GM21825 (cell line): ENCODE data around the gene CXCL10.
"Not testable (repeated sequence)": the region's sequence is repeated elsewhere in the genome, so short reads cannot be mapped to it uniquely, and the experiment has no call there.

Source experiments
- ATAC-seq: cut with Tn5 transposase; IDR thresholded peaks from one replicate; pipeline ENCODE4 v1.9.1; 2021; ENCODE audit warnings: mild to moderate bottlenecking, moderate library complexity; ENCODE audit not compliant: unreplicated experiment

The CXCL10 gene

DNA sequence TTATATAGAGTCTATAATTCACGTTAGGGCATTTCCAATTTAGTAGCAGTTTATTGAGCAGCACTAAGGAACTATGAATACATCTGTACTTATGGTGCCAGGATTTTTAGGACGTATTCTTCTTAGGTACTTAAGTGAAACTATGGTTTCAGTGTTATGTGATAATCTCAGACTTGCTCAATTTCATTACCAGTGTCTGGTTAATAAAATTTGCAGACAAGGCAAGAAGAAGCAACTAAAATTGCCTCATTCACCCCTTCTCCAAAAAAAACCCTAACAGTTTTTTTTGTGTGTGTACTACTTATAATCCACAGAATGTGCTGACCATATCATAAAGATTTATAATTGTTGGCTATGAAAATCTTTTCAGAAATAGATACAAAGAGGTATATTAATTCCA lies 6.0 kb upstream of the CXCL10 start:
- no peak for ATAC-seq

DNA sequence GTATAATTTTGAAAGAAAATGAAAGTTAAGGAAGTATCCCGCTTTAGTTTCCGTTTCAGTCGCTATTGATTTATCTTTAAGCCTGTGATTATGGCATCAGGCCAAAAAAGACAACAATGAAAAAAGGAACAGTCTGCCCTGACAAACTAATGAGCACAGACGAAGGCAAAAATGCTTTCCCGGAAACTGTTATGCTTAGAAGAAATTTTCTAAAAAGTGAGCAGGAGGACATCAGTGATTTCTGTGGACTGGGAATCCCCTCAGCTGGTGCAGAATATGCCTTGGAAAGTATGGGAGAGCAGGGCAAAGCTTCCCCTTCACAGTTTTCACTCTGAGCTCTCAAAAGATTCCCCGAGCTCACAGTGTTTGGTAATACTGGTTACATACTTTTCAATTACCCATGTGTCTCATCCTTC lies 5.1 kb upstream of the CXCL10 start:
- no peak for ATAC-seq

DNA sequence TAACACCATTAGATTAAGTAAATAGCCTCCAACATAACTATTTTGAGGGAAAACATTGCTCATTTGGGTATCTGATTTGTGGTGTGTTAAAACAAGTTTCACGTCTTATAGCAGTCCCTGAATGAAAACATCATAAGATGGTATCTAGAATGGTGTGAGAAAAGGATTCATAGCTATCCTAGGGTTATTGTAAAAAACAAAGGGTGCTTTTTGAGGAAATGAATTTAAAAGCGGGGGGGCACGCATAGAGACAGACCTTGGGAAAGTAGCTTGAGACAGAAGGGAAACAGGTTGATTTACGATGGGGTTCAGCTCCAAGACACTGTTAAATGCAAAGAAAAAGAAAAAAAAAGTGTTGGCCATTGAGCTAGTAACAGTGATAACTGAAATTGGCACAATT lies 768 bp upstream of the CXCL10 start:
- ATAC-seq: no peak

DNA sequence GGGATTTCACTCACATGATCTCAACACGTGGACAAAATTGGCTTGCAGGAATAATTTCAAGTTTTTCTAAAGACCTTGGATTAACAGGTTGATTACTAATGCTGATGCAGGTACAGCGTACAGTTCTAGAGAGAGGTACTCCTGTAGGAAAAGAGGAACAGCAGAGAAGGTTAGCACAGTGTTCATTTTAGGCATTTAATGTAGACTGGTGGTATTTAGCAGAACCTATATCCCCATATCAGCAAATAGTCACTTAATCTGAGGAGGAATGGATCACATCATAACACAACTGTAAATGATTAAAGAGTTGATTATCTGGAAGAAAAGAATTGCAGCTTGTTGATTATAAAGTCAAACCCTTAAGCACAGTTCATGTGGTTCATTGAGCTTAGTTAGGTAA lies 620 bp downstream of the CXCL10 start:
- ATAC-seq: no peak

DNA sequence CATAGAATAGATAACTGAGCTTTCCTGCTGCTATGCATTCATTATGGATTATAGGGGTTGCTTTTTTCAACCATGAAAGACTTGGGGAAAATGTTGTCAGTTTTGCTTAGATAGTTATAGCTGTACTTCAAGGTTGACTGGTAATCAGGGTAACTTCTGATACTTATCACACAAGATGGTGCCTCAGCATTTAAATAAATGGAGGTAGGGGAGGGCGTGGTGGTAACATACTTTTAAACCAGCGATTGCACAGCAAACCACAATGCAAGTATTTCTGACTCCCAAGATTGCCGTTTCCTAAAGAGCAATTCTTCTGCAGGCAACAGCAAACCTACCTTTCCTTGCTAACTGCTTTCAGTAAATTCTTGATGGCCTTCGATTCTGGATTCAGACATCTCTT lies 1.3 kb downstream of the CXCL10 start:
- no peak for ATAC-seq

DNA sequence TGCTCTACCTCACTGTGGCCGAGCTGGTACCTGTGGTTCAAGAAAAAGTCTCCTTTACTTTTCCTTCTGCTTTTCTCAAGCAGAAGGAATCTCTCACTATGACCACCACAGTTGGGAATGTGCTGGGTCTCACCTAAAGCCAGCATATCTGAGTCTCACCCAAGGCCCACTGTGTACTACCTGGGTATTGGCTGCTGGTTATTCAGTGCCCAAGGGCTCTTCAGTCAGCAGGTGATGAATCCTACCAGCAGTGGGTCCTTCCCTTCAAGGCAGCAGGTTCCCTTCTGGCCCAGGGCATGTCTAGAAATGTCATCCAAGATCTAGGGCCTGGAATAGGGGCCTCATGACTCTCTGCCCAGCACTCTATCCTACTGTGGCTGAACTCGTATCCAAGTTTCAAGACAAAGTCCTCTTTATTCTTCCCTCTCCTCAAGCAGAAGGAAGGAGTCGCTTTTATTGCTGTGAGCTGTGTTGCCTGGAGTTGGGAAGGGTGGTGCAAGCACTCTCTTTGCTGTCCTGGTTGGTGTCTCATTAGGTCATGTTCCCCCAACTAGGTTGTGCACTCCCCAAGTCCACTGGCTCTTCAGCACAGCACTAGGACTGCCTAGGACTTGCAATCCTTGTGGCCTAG lies 6.1 kb downstream of the CXCL10 start:
- no peak for ATAC-seq

DNA sequence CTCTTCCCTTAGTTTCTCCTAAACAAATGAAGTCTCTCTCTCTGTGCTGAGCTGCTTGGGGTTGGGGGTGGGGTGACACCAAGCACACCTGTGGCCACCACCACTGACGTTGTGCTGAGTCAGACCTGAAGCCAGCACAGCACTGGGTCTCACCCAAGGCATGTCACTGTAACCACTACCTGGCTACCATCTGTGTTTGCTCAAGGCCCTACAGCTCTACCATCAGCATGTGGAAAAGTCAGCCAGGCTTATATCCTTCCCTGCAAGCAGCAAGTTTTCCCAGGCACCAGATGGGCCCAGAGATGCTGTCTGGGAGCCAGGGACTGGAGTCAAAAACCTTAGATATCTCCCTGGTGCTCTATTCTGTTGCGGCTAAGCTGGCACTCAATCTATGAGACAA lies 6.9 kb downstream of the CXCL10 start:
- ATAC-seq: peak; percentile 66

DNA sequence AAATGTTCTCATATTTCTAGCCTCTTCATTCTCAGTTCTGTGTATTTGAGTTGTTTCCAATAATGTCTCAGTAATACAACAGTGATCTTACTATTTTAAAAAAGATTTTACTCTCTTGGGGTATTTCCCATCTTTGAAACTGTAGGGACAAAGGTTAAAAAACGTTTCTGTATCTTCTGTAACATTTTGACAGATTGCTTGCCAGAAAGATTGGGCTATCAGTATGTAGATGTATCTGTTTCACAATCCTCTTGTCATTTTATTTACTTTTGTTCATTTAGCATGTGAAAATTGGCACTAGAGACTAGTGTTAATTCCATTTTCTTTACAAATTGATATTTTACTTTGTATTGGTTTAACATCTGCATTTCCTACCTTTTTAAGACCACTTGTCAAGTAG lies 9.8 kb downstream of the CXCL10 start:
- ATAC-seq: no peak

DNA sequence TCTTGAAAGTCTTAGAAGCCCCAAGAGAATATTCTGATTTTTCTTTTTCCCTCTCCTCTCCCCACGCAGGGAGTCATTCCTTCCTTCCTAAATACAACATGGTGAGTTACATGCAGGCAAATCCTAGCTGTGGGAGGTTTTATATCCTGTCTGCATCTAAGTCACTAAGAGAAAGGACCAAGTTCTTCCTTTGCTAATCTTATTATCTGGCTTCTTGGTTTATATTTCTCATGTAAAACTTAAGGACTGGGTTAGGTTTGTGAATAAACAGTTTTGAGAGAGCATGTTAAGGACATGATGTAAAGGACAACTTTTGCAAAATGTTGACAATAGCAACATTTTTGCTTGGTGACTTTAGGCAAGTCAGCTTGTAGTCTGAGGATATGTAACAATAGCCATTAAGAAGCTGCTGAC lies 10.9 kb downstream of the CXCL10 start:
- ATAC-seq: peak; percentile 24

DNA sequence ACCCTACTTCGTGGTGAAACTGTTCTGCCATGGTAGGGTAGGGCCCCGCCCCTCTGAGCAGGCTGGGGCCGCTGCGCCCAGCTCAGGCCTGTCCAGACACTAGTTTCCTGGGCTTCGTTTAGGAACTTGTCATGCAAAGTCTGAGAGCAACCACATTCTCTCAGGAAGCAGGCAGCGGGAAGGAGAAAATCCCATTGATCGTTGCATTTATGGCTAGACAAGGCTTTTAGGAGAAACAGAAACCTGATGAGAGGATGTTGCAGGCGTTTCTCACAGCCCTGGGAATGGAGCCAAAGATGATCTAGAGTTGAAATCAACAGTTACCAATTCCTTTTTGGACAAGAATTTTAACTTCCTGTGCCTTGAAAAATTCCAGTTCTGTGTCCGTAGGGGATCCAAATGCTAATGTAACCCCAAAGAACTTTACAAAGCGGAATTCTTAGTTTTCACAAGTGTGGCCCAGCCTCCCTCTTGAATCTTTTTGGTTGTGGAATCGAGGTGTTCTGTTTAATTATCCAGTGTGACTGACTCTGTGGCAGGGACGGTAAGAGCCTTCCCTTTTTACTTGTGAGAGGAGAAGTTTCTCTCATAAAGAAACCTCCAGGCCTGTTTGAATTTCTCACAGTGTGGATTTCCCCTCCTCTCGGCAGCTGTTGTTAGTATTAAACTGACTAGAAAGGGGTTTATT lies 11.5 kb downstream of the CXCL10 start:
- peak; percentile 49 for ATAC-seq

DNA sequence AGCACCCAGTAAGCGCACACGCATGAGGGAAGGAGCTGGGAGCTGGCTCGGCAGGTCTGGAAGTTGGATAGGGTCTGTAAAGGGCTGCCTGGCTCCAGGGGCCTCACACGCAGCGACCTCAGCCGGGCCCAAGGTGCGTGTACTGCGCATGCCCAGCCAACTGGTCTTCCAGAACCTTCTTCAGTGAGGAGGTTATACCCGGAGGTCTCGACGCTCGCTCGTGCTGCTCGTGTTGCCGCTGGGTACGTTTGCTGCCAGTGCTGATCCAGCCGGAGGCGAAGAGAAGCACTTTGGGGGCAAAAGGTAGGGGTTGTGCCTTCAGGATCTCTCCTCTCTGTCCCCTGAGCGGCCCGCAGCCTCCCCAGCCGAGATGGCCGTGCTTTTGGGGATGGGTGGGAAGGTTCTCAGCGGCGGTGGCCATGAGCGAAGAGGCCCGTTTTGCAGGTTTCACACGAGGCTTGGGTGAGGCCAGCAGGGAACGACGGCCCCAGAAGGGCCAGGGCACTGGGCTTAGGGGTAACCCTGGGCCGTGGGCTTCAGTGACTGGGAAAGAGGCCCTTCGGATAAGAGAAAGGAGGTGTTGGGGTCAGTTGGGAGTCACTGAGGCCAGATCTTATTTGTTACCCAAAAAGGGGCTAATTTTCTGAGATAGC lies 12.2 kb downstream of the CXCL10 start:
- ATAC-seq: no peak

DNA sequence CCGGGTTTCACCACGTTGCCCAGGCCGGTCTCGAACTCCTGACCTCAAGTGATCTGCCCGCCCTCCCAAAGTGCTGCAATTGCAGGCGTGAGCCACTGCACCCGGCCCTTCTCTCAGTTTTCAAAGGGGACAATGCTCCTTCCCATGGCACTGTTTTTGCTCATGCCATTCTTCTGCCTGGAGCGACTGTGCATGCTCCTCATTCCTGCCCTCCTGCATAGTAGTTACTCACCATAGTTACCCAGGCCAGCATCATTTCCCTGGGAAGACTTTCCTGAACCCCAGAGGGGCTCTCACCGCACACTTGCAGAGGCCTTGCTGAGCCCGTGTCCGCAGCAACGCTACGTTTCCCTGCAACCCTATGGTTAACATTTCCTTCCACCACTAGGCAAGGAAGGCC lies 12.7 kb downstream of the CXCL10 start:
- ATAC-seq: no peak

DNA sequence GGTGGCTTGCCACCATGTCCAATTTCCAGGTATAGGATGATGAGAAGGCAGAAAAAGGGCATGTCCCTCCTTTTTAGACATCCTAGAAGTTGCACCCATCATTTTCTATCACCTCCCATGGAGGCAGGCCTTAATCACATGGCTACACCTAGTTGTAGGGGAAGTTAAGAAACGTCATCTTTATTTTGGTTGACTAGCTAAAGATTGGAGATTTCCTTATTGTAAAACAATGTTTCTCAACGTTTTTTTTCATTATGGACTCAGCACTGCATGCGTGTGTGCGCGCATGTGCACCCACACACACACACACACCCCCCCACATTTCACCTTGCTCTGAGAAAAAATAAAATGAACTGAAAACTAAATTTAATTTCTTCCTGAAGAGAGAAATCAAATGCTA lies 14.0 kb downstream of the CXCL10 start:
- ATAC-seq: no peak

DNA sequence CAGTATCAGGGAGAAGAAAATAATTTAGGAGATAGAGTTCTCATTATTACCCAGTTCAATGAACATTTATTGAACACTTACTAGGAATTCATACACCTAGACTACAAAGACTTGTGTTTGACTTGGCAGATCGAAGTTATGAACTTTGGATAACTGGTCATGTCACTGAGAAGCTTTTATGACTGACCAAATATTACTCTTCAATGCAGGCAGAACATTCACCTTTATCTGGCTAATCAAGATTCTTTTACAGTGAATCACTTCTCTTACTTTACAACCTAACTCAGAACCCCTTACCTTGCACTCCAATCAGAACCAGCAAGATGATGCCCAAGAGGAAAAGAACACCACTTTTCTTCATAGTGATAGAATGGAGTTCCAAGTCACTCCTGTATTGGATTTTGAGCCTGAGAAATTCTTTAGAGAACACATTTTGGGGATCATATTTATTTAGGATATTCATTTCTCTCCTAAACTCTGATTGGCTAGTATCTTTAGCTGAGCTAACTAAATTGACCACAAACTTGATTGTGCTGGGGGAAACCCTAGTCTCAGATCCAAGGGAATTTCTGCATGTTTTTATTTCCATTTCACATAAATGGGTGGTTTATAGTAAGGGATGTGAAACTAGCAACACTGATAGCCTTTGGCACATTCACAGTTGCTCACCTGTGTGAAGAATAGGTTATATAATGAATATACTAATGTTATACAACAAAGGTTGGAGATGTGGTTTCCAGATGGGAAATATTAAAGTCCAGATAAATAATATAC lies 16.0 kb downstream of the CXCL10 start, which contains the start of gene CXCL9:
CXCL9 (minus strand) TSS at position 421 of the 774 bp plus-strand sequence; CDS start at position 361, 60 bp downstream.
- no peak for ATAC-seq

DNA sequence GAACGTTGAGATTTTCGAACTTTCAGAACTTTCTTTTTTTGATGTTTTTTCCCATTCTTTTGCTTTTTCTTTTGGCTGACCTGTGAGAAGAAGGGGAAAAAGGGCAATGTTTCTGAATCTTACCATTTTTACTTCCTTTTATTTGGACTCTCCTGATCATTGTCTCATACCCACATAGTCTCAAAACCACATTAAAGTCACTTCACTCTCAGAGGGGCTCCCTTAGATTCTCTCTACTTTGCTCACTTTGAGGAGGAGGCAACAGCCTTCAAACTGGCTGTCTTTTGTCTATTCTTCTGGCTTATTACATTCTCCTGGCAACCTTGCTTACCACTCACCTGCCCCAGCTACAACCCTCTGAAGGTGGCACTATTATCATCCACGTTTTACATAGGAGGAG lies 19.7 kb downstream of the CXCL10 start:
- no peak for ATAC-seq

DNA sequence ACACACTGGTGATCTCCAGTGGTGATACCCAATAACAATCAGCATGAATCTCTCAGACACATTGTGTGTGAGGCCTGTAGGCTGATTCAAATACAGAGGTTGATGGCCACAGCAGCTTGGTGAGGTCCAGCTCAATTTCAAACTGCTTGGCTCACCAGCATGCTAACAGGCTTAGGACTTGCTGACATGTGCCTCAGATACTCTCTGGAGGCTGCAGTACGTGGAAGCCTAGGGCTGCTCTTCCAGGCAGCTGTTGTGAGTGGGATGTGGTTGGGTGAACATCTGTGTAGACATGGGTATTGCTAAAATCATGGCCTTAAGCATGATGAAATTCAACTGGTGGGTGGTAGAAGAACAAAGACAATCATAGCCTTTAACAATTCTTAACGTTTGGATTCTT lies 20.3 kb downstream of the CXCL10 start:
- ATAC-seq: no peak

DNA sequence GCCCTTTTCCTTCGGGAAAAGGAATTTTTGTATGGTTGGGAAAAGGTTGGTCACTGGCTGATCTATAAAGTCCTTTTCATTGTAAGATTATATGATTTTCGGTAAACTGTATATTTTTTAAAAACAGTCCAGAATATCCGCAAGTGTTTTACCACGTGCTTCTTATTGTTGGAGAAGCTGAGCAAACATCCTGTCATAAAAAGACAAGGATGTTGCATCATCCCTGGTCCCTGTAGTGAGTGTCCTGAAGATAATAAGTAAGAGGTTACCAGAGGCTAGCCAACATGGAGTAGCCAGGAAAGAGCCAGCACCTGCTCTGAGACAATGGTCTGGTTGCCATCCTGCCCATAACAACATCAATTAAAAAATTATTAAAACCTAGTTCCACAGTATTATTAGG lies 21.1 kb downstream of the CXCL10 start:
- no peak for ATAC-seq

DNA sequence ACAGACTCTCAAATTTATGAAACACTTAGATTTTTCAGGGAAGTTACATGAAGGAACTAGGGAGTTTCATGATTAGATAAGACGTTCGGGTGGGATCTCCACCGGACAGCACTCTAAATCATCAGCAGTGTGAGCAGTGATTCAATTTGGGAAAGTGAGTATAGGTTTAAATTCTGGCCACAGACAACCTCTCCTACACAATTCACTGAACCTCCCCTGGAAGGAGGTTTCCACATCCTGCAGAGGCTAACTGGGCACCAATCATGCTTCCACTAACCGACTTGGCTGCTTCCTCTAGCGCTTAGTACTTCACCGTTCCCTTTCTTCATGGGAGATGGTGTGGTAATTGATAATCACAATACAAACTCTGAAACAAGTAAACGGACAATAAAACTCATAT lies 21.6 kb downstream of the CXCL10 start:
- ATAC-seq: no peak

DNA sequence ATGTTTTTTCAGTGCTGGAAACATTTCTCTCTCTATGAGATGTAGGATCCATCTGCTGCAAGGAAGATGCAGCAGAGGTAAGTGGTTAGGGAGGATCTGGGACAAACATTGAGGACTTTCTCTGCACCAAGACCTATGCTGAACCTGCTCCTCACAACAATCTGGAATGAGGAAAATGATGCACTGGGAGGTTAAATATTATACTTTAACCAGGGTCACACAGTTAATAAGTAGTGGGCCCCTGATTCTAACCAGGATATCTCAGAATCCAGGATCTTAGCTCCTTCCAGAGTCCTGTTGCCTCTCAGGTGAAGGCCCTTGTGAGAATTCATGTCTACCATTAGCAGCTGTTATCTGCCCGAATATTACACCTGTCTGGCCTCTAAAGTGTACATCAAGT lies 23.0 kb downstream of the CXCL10 start:
- no peak for ATAC-seq

DNA sequence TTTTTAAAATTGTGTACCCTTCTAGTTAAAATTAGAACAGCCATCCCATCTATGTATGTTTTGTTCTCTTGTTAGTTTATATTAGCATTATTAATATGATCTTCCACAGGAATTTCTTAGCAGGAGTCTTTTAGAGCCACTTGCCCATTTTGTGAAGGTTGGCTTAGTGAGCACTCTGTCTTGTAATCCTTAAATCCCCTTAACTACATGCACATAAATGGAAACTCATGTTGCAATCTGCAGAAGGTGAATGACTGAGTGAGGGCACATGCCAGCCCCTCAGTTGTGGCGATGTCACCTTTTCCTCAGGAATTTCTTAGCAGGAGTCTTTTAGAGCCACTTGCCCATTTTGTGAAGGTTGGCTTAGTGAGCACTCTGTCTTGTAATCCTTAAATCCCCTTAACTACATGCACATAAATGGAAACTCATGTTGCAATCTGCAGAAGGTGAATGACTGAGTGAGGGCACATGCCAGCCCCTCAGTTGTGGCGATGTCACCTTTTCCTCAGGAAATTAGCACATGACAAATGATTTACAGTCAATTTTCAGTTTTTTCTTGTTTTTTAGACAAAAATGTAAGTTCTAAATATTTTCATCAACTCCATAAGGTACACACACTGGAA lies 24.7 kb downstream of the CXCL10 start:
- not testable (repeated sequence) for ATAC-seq

DNA sequence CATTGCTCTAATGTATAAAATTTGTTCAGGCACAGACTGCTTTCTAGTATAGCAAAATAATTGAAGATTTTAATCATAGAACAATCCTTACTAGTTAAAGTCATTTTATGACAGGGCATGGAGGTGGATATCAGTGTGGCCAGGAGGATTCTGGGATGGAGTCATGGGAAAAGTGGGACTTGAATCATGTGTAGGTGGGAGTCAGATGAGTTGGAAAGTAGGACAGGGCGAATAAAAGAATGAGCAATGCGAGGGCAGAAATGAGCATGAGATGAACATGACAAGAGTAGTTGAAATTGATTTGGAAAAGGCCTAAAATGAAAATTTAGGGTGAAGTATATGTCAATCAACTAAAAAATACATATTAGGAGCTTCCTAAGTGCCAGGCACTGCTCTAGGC lies 25.4 kb downstream of the CXCL10 start:
- ATAC-seq: no peak
